Measurements from ENCODE around the gene TTC28.
A peak's percentile ranks its signal among the peaks of the same experiment; 100 is the strongest.

Gene TTC28

DNA sequence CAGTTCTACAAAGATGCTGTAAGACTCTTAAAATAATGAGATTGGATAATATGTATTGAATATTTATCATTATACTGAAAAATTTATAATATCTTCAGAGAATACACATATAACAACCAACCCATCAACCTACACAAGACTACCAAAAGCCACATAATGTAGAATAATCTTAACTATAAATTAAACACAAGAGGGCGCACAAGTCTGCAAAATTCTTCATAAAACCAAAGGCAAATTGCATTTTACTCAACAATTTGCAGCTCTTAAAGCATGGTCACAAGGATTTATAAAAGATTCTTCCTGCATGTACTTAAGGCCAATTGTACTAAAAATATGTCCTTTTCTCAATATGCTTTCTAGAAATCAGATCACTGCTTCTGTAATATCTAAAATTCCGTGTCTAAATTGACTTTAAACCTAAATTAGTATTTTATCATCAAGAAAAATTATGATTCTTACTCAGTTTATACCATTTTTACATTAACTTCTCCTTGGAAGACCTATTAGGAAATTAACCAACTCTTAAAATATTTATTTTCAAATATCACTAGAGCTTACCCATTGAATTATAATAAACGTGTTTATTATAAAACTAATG is 79.0 kb downstream of the TTC28 start:
- no peak overlapping the region for H3K4me3 ChIP-seq (ENCODE audit: low read length)
- TF ChIP-seq, protein P1, sequence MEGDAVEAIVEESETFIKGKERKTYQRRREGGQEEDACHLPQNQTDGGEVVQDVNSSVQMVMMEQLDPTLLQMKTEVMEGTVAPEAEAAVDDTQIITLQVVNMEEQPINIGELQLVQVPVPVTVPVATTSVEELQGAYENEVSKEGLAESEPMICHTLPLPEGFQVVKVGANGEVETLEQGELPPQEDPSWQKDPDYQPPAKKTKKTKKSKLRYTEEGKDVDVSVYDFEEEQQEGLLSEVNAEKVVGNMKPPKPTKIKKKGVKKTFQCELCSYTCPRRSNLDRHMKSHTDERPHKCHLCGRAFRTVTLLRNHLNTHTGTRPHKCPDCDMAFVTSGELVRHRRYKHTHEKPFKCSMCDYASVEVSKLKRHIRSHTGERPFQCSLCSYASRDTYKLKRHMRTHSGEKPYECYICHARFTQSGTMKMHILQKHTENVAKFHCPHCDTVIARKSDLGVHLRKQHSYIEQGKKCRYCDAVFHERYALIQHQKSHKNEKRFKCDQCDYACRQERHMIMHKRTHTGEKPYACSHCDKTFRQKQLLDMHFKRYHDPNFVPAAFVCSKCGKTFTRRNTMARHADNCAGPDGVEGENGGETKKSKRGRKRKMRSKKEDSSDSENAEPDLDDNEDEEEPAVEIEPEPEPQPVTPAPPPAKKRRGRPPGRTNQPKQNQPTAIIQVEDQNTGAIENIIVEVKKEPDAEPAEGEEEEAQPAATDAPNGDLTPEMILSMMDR (IDR thresholded peaks at IDR 0.05; ENCODE audit: insufficient read depth, low read depth, low read length, missing control alignments), result peak; percentile 35
- DNase-seq (ENCODE audit: low read depth), result peak; percentile 58

DNA sequence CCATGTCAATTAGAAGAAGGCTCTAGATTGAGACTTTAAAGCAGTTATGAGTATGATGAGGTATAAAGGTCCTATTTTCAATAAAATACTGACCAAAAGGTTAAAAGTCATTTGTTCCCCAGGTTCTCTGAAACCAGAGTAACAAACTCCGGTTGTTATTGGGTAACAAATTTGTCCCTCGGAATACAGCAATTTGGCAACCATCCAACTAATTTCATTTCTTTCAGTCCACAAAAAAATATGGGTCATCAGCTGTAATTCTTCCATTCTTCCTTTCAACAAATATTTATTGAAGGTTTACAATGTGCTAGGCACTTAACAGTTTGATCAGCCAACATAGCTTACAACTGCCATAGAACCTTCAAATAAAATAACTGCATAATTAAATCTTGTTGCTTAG is 79.9 kb downstream of the TTC28 start:
- H3K4me3 ChIP-seq (ENCODE audit: low read length), result no peak overlapping the region
- TF ChIP-seq, protein P1 (IDR thresholded peaks at IDR 0.05; ENCODE audit: insufficient read depth, low read depth, low read length, missing control alignments), result no peak
- DNase-seq (ENCODE audit: low read depth), result no peak

DNA sequence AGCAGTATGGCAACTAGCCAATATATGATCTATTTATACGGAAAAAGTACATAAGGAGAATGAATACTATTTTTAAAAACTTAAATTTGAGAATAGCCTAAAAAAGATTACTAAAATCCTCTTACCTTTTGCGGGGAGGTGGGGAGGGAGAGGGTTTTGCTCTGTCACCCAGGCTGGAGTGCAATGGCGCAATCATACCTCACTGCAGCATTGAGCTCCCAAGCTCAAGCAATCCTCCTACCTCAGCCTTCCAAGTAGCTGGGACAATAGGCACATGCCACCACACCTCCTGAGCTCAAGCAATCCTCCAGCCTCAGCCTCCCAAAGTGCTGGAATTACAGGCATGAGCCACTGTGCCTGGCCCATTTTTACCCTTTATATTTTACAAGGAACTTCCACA is 82.0 kb downstream of the TTC28 start:
- no peak for DNase-seq (ENCODE audit: low read depth)
- TF ChIP-seq, protein P1 (IDR thresholded peaks at IDR 0.05; ENCODE audit: insufficient read depth, low read depth, low read length, missing control alignments), result no peak

DNA sequence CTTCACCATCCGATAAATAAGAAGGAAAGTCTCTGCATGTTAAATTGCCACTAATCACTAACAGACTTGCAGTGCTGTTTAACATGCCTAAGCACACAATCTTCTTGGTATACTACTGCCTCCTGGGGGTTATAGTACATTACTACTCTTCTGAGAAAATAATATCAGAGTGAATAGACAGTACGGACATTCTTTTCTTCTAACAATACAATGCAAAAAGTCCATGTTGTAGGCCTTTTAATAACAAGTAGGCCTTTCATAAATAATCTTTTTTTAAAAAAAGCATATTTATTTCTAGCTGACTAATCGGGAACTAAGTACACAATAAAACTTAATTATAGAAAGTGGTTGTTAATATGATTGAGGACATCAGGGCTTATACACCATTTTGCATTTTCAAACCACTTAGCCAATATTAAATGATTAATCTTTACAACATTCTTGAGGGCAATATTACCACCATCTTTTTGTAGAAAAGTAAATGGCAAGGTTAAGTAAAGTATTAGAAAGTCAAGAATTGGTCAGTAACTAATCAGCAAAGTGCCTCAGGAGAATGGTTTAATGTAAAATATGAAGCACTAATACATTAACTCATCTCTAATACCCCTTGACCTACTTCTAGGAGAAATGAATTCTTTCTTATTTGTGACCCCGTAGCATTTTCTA is 84.7 kb downstream of the TTC28 start:
- TF ChIP-seq, protein P1 (IDR thresholded peaks at IDR 0.05; ENCODE audit: insufficient read depth, low read depth, low read length, missing control alignments), result peak; percentile 60
- peak; percentile 65 for DNase-seq (ENCODE audit: low read depth)
- no peak overlapping the region for H3K4me3 ChIP-seq (ENCODE audit: low read length)

More for the DNA sequence above, 82.0 kb downstream of the TTC28 start:
- H3K4me3 ChIP-seq (ENCODE audit: low read length), result no peak overlapping the region

DNA sequence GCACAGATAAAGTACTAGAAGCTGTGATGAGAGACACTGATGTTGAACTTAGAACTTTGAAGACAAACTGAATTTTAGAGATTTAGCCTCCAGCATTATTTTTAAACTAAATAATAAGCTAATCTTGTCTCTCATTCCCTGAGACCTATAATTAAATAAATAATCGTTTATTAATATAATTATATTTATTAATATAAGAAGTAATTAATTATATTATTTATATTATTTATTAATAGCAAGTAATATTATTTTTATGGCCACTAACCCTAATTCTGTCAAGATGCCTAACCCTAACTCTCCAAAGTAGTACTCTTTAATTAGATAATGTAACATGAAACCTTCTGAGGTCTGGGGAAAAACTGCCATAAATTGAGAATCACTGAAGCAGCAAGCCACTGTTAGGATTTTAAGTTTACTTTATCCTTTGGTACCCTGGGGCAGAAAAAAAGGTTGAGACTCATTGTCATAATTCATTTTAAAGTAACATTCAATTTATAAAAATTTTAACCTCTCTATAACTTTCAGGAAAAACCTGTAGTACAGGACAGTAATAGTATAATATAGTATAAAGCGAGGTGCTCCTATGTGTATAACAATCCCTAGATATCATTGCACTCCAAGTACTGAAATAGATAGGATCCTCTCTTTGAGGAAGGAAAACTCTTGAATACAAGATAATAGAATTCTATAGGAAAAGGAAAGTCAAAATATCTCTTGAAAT is 85.4 kb downstream of the TTC28 start:
- no peak for DNase-seq (ENCODE audit: low read depth)
- H3K4me3 ChIP-seq (ENCODE audit: low read length), result no peak overlapping the region
- TF ChIP-seq, protein P1 (IDR thresholded peaks at IDR 0.05; ENCODE audit: insufficient read depth, low read depth, low read length, missing control alignments), result no peak

DNA sequence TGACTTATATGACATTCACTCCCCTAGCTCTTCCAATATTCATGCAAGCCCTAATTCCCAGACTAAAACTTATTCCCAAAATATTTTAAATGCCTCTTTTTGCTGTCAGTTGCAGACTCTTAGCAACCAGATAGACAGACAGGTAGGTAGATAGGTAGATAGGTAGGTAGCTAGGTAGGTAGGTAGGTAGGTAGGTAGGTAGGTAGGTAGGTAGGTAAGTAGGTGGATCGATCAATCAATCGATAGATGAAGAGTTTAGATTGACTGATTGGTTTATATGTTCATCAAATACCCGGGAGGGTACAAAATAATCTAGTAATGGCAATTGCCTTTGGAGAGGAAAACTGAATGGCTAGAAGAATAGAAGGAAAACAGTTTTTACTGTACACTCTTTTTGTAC is 86.3 kb downstream of the TTC28 start:
- TF ChIP-seq, protein P1 (IDR thresholded peaks at IDR 0.05; ENCODE audit: insufficient read depth, low read depth, low read length, missing control alignments), result no peak
- no peak for DNase-seq (ENCODE audit: low read depth)
- no peak overlapping the region for H3K4me3 ChIP-seq (ENCODE audit: low read length)
